AG04449 (cell line): ENCODE results near the gene ERP27.

ENCODE experiments used
- CTCF ChIA-PET: fragments of 350-600 bp; formaldehyde crosslinking; extraction: SDS; loops from one replicate; lab custom pipeline; 2021; ENCODE audit warnings: antibody characterized with exemption; lab: Yijun Ruan, JAX
- POLR2A ChIA-PET: fragments of 400-600, 350-600 bp; formaldehyde crosslinking; extraction: SDS; loops from one replicate; lab custom pipeline; 2020; ENCODE audit warnings: antibody characterized with exemption, inconsistent platforms; lab: Yijun Ruan, JAX
- DNase-seq: peaks from one replicate; pipeline ENCODE4 v3.0.0-alpha.2; 2010; ENCODE audit warnings: low read depth, low spot score
- H3K4me3 ChIP-seq: 2 replicates; pipeline ENCODE4 v1.5.1; 2011; ENCODE audit warnings: low read depth, mild to moderate bottlenecking, control low read depth, low read length
- TF ChIP-seq, protein P1 (sequence below): IDR thresholded peaks from one replicate; pipeline ENCODE4 v1.5.1; 2011; ENCODE audit warnings: mild to moderate bottlenecking, moderate library complexity, low read length, control low read depth, inconsistent platforms; ENCODE audit not compliant: insufficient read depth; ENCODE audit errors: missing control alignments

The ERP27 gene

DNA sequence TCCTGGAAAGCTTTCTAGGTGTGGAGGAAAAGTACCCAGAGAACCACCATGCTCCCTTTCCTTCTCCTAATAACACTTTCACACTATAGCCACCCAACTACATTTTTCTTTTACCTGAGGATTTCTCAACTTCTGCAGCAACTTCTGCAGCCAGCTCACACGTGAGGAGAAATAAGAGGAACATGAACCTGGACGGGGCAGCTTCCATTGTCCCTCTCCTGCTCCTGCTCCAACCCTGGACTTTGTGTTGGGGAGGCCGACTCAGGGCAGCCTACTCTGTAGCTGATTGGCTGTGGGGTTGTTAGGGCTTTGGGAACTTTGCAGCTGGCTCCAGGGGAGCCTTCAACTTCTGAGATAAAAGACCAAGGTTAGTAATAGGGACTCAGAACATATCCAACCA is at the start of gene ERP27:
TSS of gene ERP27 (minus strand) at position 237 of the 400 bp plus-strand sequence. CDS start at position 208, 29 bp downstream.
- no peak within 1 kb of the TSS for H3K4me3 ChIP-seq
- ChIA-PET POLR2A (no interaction called here), CTCF (interaction anchor here (0.8 to 1.8 kb wide), 2 partner anchors 57 to 59 kb away, joined by 3 to 5 read pairs; no protein-coding TSS in a partner anchor)
- DNase-seq, result no peak
- TF ChIP-seq, protein P1, sequence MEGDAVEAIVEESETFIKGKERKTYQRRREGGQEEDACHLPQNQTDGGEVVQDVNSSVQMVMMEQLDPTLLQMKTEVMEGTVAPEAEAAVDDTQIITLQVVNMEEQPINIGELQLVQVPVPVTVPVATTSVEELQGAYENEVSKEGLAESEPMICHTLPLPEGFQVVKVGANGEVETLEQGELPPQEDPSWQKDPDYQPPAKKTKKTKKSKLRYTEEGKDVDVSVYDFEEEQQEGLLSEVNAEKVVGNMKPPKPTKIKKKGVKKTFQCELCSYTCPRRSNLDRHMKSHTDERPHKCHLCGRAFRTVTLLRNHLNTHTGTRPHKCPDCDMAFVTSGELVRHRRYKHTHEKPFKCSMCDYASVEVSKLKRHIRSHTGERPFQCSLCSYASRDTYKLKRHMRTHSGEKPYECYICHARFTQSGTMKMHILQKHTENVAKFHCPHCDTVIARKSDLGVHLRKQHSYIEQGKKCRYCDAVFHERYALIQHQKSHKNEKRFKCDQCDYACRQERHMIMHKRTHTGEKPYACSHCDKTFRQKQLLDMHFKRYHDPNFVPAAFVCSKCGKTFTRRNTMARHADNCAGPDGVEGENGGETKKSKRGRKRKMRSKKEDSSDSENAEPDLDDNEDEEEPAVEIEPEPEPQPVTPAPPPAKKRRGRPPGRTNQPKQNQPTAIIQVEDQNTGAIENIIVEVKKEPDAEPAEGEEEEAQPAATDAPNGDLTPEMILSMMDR, result no peak

DNA sequence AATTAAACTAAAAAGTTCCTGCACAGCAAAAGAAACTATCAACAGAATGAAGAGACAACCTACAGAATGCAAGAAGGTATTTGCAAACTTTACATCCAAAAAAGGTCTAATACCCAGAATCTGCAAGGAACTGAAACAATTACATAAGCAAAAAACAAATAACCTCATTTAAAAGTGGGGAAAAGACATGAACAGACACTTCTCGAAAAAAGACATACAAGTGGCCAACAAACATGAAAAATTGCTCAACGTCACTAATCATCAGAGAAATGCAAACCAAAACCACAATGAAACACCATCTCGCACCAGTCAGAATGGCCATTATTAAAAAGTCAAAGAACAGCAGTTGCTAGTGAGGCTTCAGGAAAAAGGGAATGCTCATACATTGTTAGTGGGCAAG is 49.7 kb upstream of the ERP27 start:
- ChIA-PET CTCF (interaction anchor here (10.3 kb wide), 1 partner anchor 141 kb away, joined by 179 read pairs; the partner anchor contains the start of gene ART4), POLR2A (no interaction called here)
- H3K4me3 ChIP-seq, result no peak overlapping the region
- DNase-seq, result no peak
- TF ChIP-seq, protein P1, result no peak

DNA sequence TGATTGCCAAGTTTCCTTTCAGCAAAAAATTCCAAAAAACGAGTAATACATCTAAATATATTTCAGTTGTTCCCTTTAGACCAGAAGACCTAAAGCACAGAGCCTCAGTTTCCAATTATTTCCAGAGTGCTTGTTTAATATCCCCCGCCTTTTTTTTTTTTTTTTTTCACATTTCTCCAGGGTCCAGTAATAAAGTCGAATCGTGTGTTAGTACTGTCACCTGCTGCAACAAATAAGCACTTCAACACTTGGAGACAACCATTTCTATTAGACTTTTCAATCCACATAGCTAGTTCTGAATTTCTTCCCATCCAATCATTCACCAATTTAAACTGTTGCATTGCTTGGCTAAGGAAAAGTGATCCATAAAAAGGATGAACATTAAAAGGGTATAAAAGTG is 48.1 kb upstream of the ERP27 start:
- ChIA-PET CTCF (interaction anchor here (0.9 kb wide), 1 partner anchor 263 kb away, joined by 3 read pairs; no protein-coding TSS in a partner anchor), POLR2A (no interaction called here)
- TF ChIP-seq, protein P1, result no peak
- H3K4me3 ChIP-seq, result no peak overlapping the region
- DNase-seq, result no peak

DNA sequence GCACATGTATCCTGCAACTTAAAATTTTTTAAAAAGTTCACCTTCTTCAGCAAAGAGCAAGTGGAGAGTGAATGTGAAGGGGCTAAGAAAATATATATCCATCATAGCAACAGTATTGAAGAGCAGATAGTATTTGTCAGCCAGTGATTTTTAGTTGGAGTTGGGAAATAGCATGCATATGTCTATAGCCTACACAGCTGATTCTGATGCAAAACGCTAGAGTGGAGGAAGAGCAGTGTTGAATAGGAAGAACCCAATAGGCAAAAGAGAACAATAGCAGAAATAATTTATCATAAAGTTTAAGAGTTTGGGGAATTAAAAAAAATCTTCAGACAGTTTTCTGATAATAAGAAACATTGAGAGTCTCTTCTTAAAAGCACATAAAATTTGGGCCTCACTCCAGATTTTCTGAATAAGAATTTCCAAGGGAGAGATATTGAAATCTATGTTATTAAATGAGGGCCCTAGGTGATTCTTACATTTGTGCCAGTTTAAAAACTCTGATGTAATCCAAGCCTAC is 46.5 kb upstream of the ERP27 start:
- TF ChIP-seq, protein P1, result no peak
- CTCF ChIA-PET, result interaction anchor here (1.0 kb wide), 1 partner anchor 11 kb away, joined by 3 read pairs; no protein-coding TSS in a partner anchor
- POLR2A ChIA-PET, result no interaction called here
- no peak for DNase-seq
- H3K4me3 ChIP-seq, result no peak overlapping the region

DNA sequence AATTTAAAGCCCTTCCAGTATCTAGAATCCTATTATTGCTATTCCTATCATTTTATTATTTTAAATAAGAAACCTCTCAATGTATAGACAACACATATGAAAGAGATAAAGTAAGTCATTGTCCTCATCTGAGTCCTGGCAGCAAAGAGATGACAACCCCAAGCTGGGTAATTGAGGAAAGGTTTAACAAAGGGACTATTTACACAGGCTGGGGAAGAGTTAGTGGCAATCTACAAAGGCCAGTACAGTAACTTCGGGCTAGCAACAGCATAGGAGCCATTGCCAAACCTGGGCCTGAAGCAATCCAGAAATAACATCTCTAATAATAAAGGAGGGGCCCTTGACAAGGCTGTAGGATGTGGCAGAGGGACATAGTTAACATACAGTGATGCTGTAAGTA is 45.7 kb upstream of the ERP27 start:
- TF ChIP-seq, protein P1, result no peak
- DNase-seq, result no peak
- CTCF ChIA-PET, result interaction anchor here (1.0 kb wide), 1 partner anchor 12 kb away, joined by 3 read pairs; no protein-coding TSS in a partner anchor
- no peak overlapping the region for H3K4me3 ChIP-seq
- POLR2A ChIA-PET, result no interaction called here

DNA sequence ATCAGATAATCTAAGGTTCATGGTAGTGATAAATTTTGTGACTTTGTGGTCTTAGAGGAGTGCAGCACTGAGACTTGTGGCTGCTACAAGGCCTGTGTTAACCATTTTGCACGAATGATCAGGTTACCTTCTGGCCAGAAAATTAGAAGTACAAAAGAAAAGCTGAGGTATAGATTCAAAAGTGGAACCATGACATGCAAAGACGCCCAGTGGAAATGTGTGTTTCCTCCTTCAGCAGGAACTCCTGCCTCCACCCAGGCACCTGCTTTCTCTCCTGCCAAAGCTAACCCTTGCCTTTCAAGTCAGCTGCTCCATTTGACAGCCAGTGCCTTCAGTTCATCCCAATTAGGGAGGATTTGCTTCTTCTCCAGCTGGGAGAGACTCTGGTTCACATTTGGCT is 44.7 kb upstream of the ERP27 start:
- POLR2A ChIA-PET, result interaction anchor here (0.7 kb wide), 1 partner anchor 213 kb away, joined by 3 read pairs; no protein-coding TSS in a partner anchor
- DNase-seq, result no peak
- H3K4me3 ChIP-seq, result no peak overlapping the region
- TF ChIP-seq, protein P1, result no peak
- CTCF ChIA-PET, result no interaction called here
